Heart right ventricle (tissue), 16 donors: Measurements from ENCODE around the gene GPC5. TPM values are rescaled to one million over a fixed set of nuclear protein-coding genes. Genes with fewer than 3 reads are reported as not detected.

Experiments
- ATAC-seq, 8 donors: fragments of 200-7000 bp; cut with Tn5 transposase; one replicate each; pipeline ENCODE4 v1.9.1; 2020; ENCODE audit warnings: mild to moderate bottlenecking in 8 of 8, moderate library complexity in 8 of 8, moderate number of reproducible peaks in 1 of 8
- DNase-seq, 2 donors: peaks; one replicate each; pipeline ENCODE4 v3.0.0-alpha.2; 2020
- H3K27ac ChIP-seq, 10 donors: fragments of 200-600 bp; sonication (generic) in 2 of 10; one replicate each; pipeline versions ENCODE4 v1.5.0 to v1.8.0; 2020 to 2022; ENCODE audit warnings: mild to moderate bottlenecking in 3 of 10
- H3K27me3 ChIP-seq, 7 donors: fragments of 200-600 bp; one replicate each; pipeline ENCODE4 v1.8.0; 2021 to 2022; ENCODE audit warnings: mild to moderate bottlenecking in 2 of 7
- H3K36me3 ChIP-seq, 9 donors: fragments of 200-600 bp; sonication (generic) in 1 of 9; one replicate each; pipeline versions ENCODE4 v1.5.0 to v1.8.0; 2020 to 2022; ENCODE audit warnings: mild to moderate bottlenecking in 2 of 9
- H3K4me1 ChIP-seq, 9 donors: fragments of 200-600 bp; sonication (generic) in 1 of 9; one replicate each; pipeline versions ENCODE4 v1.5.0 to v1.8.0; 2020 to 2022; ENCODE audit warnings: mild to moderate bottlenecking in 4 of 9
- H3K4me3 ChIP-seq, 10 donors: fragments of 200-600 bp; sonication (generic) in 2 of 10; one replicate each; pipeline versions ENCODE4 v1.5.0 to v1.8.0; 2020 to 2022; ENCODE audit warnings: mild to moderate bottlenecking in 7 of 10, moderate library complexity in 2 of 10
- H3K9me3 ChIP-seq, 11 donors: fragments of 200-600 bp in 10 of 11; sonication (generic) in 2 of 11; one replicate each; pipeline versions ENCODE4 v1.5.0 to v1.8.0; 2013 to 2022; ENCODE audit warnings: mild to moderate bottlenecking in 2 of 11, control low read depth in 1 of 11, moderate library complexity in 1 of 11
- WGBS, 2 donors: extraction: QIAGEN DNeasy Blood & Tissue Kit; methylation state at CpG; one replicate each; pipeline ENCODE4 v1.1.7; 2013; ENCODE audit warnings: inconsistent platforms in 1 of 2; 5-methylcytosine and 5-hydroxymethylcytosine counted together
- intact Hi-C, 10 donors: fragments of 100-400 bp; cut with DNase I; formaldehyde crosslinking; loops; one replicate each; pipeline versions ENCODE4 v1.11.1 to v1.14.2; 2022
- polyA plus RNA-seq, 2 donors: library from polyadenylated mRNA; stranded (reverse); fragments of 200-250 nt; gene quantifications; one replicate each; pipeline ENCODE4 v1.2.3, GENCODE V29; 2013
- total RNA-seq, 10 donors: library from RNA; stranded (reverse); fragmentation: NEBNext Ultra II Directional in 3 of 10; extraction: Animal tissue kit (Norgen Biotek cat#: 25700) in 3 of 10; gene quantifications; one replicate each; pipeline versions ENCODE4 v1.2.1 to v1.2.4, GENCODE V29; 2021 to 2023
- TF ChIP-seq, protein P1 (sequence below), 9 donors: fragments of 200-600 bp; sonication (generic) in 2 of 9; IDR thresholded peaks; one replicate each; pipeline versions ENCODE4 v1.5.0 to v1.8.0; 2021 to 2022; ENCODE audit warnings: antibody characterized with exemption in 9 of 9, mild to moderate bottlenecking in 5 of 9, moderate library complexity in 1 of 9
- donor health status: Arrhythmogenic right ventricular cardiomyopathy.
- donor health status: ischemic (EF 13 %, LVEDD 7.1; RV severe dilation, severe dysfunction).
- donor health status: healthy with polysubstance abuse.
- donor health status: DM: no; HTN: yes; CAD: no.
- donor health status: DM: no; HTN: no; CAD: no.
- donor health status: ischemic (EF 25% LVEDD 6.9; RV normal size, moderate dysfunction).
- donor health status: ischemic (EF 25% LVEDD 5.7; RV mildly dilated, moderate dysfunction).
- donor health status: healthy.
- donor health status: DM: yes; HTN: yes; CAD: no.
- donor health status: Ischemic cardiomyopathy.
- donor health status: ischemic (EF 35%, LVEDD 5.7; RV mildly dilated, moderate dysfunction).
- donor health status: nonischemic (EF 11% LVEDD 7.7; RV severe dilation, severe dysfunction).
- donor health status: DM: yes; HTN: yes; CAD: no.
- donor health status: PGD.
- donor health status: ischemic (EF 29% LVEDD 5.4; RV normal size, mild dysfunction).
- donor health status: nonischemic (EF 23%, LVEDD 6.1; RV moderate dilation, normal function).

Gene GPC5
- total and polyA plus RNA-seq, 12 donors, result 0.01 to 3.5 (median 0.70) TPM; not detected in 1

DNA sequence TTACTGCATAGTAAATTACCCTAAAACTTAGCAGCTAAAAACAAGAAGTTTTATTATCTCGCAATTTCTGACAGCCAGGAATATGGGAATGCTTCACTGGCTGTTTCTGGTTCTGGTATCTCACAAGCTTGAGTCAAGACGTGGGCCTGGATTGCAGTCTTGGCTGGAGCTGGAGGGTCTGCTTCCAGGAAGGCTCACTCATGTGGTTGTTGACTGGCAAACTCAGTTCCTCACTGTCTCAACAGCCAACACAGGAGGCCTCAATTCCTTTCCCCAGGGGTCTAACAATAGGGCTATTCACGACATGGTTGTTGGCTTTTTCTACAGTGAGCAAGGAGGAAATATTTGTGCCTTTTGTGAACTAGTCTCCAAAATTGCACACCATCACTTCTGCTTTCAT is 146.3 kb downstream of the GPC5 start:
- WGBS, 2 donors, result 34 to 41% methylated on average over 3 of the region's 3 CpGs
- no peak overlapping the region for H3K4me3 ChIP-seq
- H3K27ac ChIP-seq, result no peak overlapping the region
- TF ChIP-seq, protein P1, sequence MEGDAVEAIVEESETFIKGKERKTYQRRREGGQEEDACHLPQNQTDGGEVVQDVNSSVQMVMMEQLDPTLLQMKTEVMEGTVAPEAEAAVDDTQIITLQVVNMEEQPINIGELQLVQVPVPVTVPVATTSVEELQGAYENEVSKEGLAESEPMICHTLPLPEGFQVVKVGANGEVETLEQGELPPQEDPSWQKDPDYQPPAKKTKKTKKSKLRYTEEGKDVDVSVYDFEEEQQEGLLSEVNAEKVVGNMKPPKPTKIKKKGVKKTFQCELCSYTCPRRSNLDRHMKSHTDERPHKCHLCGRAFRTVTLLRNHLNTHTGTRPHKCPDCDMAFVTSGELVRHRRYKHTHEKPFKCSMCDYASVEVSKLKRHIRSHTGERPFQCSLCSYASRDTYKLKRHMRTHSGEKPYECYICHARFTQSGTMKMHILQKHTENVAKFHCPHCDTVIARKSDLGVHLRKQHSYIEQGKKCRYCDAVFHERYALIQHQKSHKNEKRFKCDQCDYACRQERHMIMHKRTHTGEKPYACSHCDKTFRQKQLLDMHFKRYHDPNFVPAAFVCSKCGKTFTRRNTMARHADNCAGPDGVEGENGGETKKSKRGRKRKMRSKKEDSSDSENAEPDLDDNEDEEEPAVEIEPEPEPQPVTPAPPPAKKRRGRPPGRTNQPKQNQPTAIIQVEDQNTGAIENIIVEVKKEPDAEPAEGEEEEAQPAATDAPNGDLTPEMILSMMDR (IDR thresholded peaks at IDR 0.05), result no peak
- intact Hi-C loops, result no loop called here
- peaks cover 0 to 12% (median 0%) of the 10 kb centered on the region in 11 donors for H3K9me3 ChIP-seq
- H3K27me3 ChIP-seq, result no peaks in the 10 kb centered on the region
- ATAC-seq (no peak), DNase-seq (no peak)
- H3K4me1 ChIP-seq, result no peaks in the 10 kb centered on the region
- no peaks in the 10 kb centered on the region for H3K36me3 ChIP-seq

DNA sequence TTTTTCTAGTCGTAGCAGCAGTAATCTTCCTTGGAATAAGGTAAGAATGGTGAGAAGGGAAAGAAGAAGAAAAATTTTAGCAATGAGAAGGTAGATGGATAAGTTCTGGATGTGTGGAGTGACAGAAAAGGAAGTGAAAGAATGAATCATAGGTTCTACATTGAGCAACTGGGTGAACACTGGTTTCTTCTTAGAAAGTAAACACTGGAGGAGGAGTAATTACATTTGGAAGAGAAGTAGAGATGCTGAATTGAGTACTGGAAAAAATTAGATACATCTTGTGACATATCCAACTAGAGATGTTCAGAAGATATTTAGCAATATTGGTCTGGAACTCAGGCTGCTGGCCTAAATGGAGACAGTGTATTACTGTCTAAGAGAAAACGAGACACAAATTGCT is 148.5 kb downstream of the GPC5 start:
- DNase-seq, result no peak
- intact Hi-C loops, result no loop called here
- Histone ChIP-seq H3K27ac (no peak overlapping the region), H3K27me3 (no peaks in the 10 kb centered on the region), H3K9me3 (peaks cover 0 to 22% (median 0%) of the 10 kb centered on the region in 11 donors), H3K36me3 (no peaks in the 10 kb centered on the region), H3K4me3 (no peak overlapping the region), H3K4me1 (no peaks in the 10 kb centered on the region)
- 76% methylated on average over 2 of the region's 2 CpGs for WGBS, 2 donors
- ATAC-seq, result no peak
- TF ChIP-seq, protein P1 (IDR thresholded peaks at IDR 0.05), result no peak

DNA sequence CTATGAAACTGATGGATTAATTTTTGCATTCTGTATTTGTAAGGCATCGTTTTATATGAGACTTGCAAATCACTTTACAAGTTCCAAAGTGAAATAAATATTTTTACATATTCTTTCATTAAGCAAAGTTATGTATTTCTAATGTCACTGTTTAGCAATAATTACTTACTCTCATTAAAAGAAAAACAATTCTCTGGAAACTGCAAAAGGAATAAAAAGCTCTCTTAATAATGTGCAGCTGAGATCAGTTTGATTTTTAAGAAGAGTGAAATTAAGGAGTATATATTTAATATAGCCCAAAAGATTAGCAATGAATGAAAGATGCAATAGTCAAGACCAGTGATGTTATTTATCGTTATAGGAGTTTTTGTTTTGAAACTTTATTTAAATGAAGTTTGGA is 155.2 kb downstream of the GPC5 start:
- 71 to 77% methylated on average over 2 of the region's 2 CpGs for WGBS, 2 donors

DNA sequence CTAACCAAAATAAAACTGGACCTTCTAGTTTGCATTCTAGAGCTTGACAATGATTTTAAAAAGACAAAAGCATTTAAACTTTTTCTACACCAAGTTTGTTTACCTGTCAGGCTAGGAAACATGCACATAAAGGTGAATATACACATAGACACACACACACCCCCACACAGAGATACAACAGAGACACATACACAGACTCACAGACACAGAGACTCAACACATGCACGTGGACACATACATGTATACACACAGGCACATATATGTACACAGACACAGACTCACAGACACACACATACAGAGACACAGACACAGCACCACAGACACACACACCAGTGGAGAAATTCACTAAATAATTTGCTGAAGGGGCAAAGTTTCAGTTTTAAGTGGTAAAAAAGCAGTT is 155.7 kb downstream of the GPC5 start:
- Histone ChIP-seq H3K27me3 (no peaks in the 10 kb centered on the region), H3K27ac (no peak overlapping the region), H3K4me1 (no peaks in the 10 kb centered on the region), H3K36me3 (no peaks in the 10 kb centered on the region), H3K9me3 (peaks cover 0 to 31% (median 0%) of the 10 kb centered on the region in 11 donors), H3K4me3 (no peak overlapping the region)
- intact Hi-C loops, result no loop called here
- ATAC-seq (no peak), DNase-seq (no peak)
- WGBS, 2 donors, result 38 to 59% methylated on average over 1 of the region's 1 CpG
- TF ChIP-seq, protein P1 (IDR thresholded peaks at IDR 0.05), result no peak

More for the DNA sequence above, 155.2 kb downstream of the GPC5 start:
- intact Hi-C loops, result no loop called here
- H3K27ac ChIP-seq, result no peak overlapping the region
- ATAC-seq (no peak), DNase-seq (no peak)
- peaks cover 0 to 33% (median 0%) of the 10 kb centered on the region in 11 donors for H3K9me3 ChIP-seq
- TF ChIP-seq, protein P1 (IDR thresholded peaks at IDR 0.05), result no peak
- no peaks in the 10 kb centered on the region for H3K36me3 ChIP-seq
- H3K4me3 ChIP-seq, result no peak overlapping the region
- no peaks in the 10 kb centered on the region for H3K4me1 ChIP-seq
- H3K27me3 ChIP-seq, result no peaks in the 10 kb centered on the region
